Measurements from ENCODE around the gene HOXA5.

DNA sequence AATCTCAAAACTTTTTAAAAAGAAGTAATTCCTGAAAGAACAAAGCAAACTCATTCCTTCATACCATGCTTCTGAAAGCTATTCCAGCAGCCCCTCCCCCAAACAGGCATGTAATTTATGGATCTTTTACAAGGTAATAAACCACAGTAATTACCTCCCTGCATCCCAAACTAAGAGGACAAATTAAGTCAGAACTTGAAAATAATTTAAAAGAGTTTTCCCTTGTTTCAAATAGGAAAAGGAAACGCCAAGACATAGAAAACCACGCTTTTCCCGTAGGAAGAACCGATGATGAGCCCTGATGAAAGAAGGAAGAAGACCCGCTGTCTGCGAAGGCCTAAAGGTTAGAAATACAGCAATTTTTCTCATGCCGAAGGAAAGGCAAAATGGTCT, 21.8 kb downstream of the HOXA5 start:
- TF ChIP-seq POLR2A (IDR thresholded peaks at IDR 0.05) (no peak), CTCF (IDR thresholded peaks at IDR 0.05) (no peak)
